ENCODE results near the gene TFAP2B.

DNA sequence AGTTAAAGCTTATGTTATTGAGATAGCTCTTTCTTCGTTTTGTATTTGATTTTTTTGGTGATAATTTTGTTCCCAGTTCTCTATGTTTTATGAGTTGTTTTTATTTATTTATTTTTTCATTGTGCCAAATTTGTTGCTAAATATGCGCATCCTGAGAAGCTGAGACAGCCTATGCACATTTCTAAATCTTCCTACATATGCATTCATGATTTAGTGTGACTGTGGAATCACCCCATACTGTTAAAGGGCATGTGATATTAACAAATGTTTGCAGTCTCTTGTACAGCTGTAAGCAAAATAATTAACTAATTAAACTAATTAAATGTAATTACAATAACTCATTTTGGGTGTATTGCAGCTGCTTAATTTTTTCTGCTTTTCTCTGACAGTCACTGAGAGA lies 10.4 kb downstream of the TFAP2B start:
- TF ChIP-seq, protein P1, sequence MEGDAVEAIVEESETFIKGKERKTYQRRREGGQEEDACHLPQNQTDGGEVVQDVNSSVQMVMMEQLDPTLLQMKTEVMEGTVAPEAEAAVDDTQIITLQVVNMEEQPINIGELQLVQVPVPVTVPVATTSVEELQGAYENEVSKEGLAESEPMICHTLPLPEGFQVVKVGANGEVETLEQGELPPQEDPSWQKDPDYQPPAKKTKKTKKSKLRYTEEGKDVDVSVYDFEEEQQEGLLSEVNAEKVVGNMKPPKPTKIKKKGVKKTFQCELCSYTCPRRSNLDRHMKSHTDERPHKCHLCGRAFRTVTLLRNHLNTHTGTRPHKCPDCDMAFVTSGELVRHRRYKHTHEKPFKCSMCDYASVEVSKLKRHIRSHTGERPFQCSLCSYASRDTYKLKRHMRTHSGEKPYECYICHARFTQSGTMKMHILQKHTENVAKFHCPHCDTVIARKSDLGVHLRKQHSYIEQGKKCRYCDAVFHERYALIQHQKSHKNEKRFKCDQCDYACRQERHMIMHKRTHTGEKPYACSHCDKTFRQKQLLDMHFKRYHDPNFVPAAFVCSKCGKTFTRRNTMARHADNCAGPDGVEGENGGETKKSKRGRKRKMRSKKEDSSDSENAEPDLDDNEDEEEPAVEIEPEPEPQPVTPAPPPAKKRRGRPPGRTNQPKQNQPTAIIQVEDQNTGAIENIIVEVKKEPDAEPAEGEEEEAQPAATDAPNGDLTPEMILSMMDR (IDR thresholded peaks at IDR 0.05): no peak
- no peak for TF ChIP-seq ZFX (IDR thresholded peaks at IDR 0.05; ENCODE audit: borderline replicate concordance)
